C4-2B (cell line): ENCODE measurements around the gene SEMA3D.

Source experiments
- H3K27ac ChIP-seq: fragments of 450-650 bp; 2 replicates; pipeline ENCODE4 v1.5.1; 2017
- CTCF ChIP-seq: fragments of 450-650 bp; conservative IDR thresholded peaks from 2 replicates; pipeline ENCODE4 v1.5.1; 2017; ENCODE audit warnings: mild to moderate bottlenecking
- ZFX ChIP-seq: fragments of 450-650 bp; IDR thresholded peaks from 2 replicates; pipeline ENCODE4 v1.6.1; 2017

SEMA3D gene

GRCh38 chr7:84985073-84985784 lies 201.6 kb downstream of the SEMA3D start:
- H3K27ac ChIP-seq, result no peak overlapping the region
- TF ChIP-seq CTCF (no peak), ZFX (no peak)

GRCh38 chr7:84982199-84982598 lies 204.7 kb downstream of the SEMA3D start:
- no peak for TF ChIP-seq CTCF
- TF ChIP-seq ZFX, result no peak
- no peak overlapping the region for H3K27ac ChIP-seq

- TF ChIP-seq CTCF (no peak), ZFX (no peak)
Observed at GRCh38 chr7:84981055-84981976, 205.5 kb downstream of the SEMA3D start.

GRCh38 chr7:84975586-84976185 lies 211.2 kb downstream of the SEMA3D start:
- TF ChIP-seq ZFX, result no peak
- no peak for TF ChIP-seq CTCF

More at GRCh38 chr7:84981055-84981976, 205.5 kb downstream of the SEMA3D start:
- no peak overlapping the region for H3K27ac ChIP-seq

GRCh38 chr7:84971360-84971759 lies 215.5 kb downstream of the SEMA3D start:
- H3K27ac ChIP-seq, result no peak overlapping the region
- no peak for TF ChIP-seq CTCF
- TF ChIP-seq ZFX, result no peak

More at GRCh38 chr7:84975586-84976185, 211.2 kb downstream of the SEMA3D start:
- no peak overlapping the region for H3K27ac ChIP-seq

- no peak overlapping the region for H3K27ac ChIP-seq
- TF ChIP-seq ZFX (no peak), CTCF (no peak)
Observed at GRCh38 chr7:84970670-84971069, 216.2 kb downstream of the SEMA3D start.

- H3K27ac ChIP-seq, result no peak overlapping the region
- no peak for TF ChIP-seq ZFX
- TF ChIP-seq CTCF, result no peak
Observed at GRCh38 chr7:84953234-84953633, 233.6 kb downstream of the SEMA3D start.
